ENCODE measurements around the gene GYS1.

- TF ChIP-seq CTCF (IDR thresholded peaks at IDR 0.05): no peak
- no peak for TF ChIP-seq POLR2A (IDR thresholded peaks at IDR 0.05)
These were observed 28.1 kb upstream of the GYS1 start for GRCh38 chr19:49020931-49021895.

Data from lower leg skin (tissue), 3 donors.